ENCODE results near the gene CFAP210. TPM values are rescaled to one million over a fixed set of nuclear protein-coding genes. Genes with fewer than 3 reads are reported as not detected.

CFAP210 gene
- total and polyA plus RNA-seq, 9 of the 15 experiments (the other 6 are each of a cell fraction or from before 2014, with no cell fraction given) = 0.75 to 3.6 (median 1.3) TPM

DNA sequence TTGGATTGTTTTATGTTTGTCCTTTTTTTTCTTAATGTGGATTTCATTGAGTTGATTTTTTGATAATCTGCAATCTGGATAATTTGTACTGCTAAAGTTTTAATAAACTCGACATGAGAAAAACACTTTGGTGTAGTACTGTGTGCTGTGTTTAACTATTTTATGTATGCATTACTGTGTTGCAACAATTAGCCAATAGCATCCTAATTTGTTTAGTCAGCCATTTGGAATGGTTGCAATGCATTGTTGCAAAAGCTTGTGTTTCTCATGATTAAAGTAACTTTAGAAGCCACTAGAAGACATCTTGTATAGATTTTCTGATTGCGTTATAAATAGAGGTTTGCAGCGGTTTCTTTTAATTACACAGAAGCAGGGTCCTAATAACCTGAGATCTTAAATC is 56.6 kb downstream of the CFAP210 start:
- no TSS peak for BruUV-seq (replicated peaks)
- DNase-seq (ENCODE audit: extremely low read depth in 1 of 4, low spot score in 3 of 4) = no peak
- H2AFZ ChIP-seq (ENCODE audit: low read depth, low read length) = no peak overlapping the region
- ChIA-PET POLR2A (interaction anchor here (1.0 to 1.3 kb wide), 2 partner anchors 15 to 70 kb away, joined by 3 read pairs; no protein-coding TSS in a partner anchor), CTCF (ENCODE audit: low intra/inter-chr PET ratio) (no interaction called here)
- H3K9ac ChIP-seq (ENCODE audit: insufficient read depth in 1 of 2, low read depth in 2 of 2, low read length in 2 of 2) = no peak overlapping the region
- peaks cover 74% of the 10 kb centered on the region for H3K36me3 ChIP-seq (ENCODE audit: control insufficient read depth, insufficient read depth, low read length)
- WGBS (ENCODE audit: insufficient coverage, low coverage, missing lambda C conversion rate) = 90% methylated on average over 3 of the region's 3 CpGs
- H3K4me1 ChIP-seq (replicated peaks in 1 of 2; ENCODE audit: control insufficient read depth in 2 of 2, insufficient read depth in 2 of 2, low read length in 2 of 2) = no peaks in the 10 kb centered on the region
- intact Hi-C loops (cut with micrococcal nuclease) = loop anchor here (5.0 kb wide), 1 partner anchor 55 kb away; the partner anchor contains the start of genes CFAP210 and PHOSPHO2
- no peaks in the 10 kb centered on the region for H3K9me3 ChIP-seq (replicated peaks; ENCODE audit: control insufficient read depth, insufficient read depth, low read depth, low read length)
- in situ Hi-C loops (cut with MboI) = no loop called here
- no peaks in the 10 kb centered on the region for H3K27me3 ChIP-seq (ENCODE audit: control insufficient read depth in 2 of 2, insufficient read depth in 2 of 2, low read length in 2 of 2)
- no peak overlapping the region for H3K4me2 ChIP-seq (ENCODE audit: insufficient read depth, low read length)
- no peaks in the 10 kb centered on the region for H4K20me1 ChIP-seq (replicated peaks; ENCODE audit: control insufficient read depth, insufficient read depth, low read length)
- H3K27ac ChIP-seq (ENCODE audit: extremely low read depth, low read depth, low read length) = no peak overlapping the region
- no peak overlapping the region for H3K4me3 ChIP-seq
- peak; percentile 23 for FAIRE-seq
- ATAC-seq = no peak
- no peaks in the 10 kb centered on the region for H3K79me2 ChIP-seq (ENCODE audit: control insufficient read depth, insufficient read depth, low read length)
- no peaks in the 10 kb centered on the region for H3K9me1 ChIP-seq (ENCODE audit: control insufficient read depth, insufficient read depth, low read length)
- TF ChIP-seq ZC3H8 (IDR thresholded peaks at IDR 0.05) = no peak
- peak; percentile 56; the same call in 1 of the 2 replicates for TF ChIP-seq C11orf30 (IDR thresholded peaks at IDR 0.05; ENCODE audit: low read depth)
- no peak for TF ChIP-seq ARID1B (IDR thresholded peaks at IDR 0.05)
- TF ChIP-seq NR2C1 (IDR thresholded peaks at IDR 0.05) = no peak
- TF ChIP-seq NR2C1 (tag; IDR thresholded peaks at IDR 0.05) = no peak
- TF ChIP-seq EGR1 (conservative IDR thresholded peaks at IDR 0.05) = no peak
- TF ChIP-seq TEAD1 (CRISPR knock-in tag; IDR thresholded peaks at IDR 0.05) = no peak
- TF ChIP-seq GATA2 (CRISPR knock-in tag; IDR thresholded peaks at IDR 0.05) = no peak
- TF ChIP-seq, protein P1, sequence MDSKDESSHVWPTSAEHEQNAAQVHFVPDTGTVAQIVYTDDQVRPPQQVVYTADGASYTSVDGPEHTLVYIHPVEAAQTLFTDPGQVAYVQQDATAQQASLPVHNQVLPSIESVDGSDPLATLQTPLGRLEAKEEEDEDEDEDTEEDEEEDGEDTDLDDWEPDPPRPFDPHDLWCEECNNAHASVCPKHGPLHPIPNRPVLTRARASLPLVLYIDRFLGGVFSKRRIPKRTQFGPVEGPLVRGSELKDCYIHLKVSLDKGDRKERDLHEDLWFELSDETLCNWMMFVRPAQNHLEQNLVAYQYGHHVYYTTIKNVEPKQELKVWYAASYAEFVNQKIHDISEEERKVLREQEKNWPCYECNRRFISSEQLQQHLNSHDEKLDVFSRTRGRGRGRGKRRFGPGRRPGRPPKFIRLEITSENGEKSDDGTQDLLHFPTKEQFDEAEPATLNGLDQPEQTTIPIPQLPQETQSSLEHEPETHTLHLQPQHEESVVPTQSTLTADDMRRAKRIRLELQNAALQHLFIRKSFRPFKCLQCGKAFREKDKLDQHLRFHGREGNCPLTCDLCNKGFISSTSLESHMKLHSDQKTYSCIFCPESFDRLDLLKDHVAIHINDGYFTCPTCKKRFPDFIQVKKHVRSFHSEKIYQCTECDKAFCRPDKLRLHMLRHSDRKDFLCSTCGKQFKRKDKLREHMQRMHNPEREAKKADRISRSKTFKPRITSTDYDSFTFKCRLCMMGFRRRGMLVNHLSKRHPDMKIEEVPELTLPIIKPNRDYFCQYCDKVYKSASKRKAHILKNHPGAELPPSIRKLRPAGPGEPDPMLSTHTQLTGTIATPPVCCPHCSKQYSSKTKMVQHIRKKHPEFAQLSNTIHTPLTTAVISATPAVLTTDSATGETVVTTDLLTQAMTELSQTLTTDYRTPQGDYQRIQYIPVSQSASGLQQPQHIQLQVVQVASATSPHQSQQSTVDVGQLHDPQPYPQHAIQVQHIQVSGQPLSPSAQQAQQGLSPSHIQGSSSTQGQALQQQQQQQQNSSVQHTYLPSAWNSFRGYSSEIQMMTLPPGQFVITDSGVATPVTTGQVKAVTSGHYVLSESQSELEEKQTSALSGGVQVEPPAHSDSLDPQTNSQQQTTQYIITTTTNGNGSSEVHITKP (IDR thresholded peaks at IDR 0.05; ENCODE audit: partially characterized antibody) = no peak
- TF ChIP-seq TAF1 (IDR thresholded peaks at IDR 0.05; ENCODE audit: control insufficient read depth, extremely low read depth, insufficient read depth, low read length, severe bottlenecking) = no peak
- TF ChIP-seq ZNF282 (CRISPR knock-in tag; IDR thresholded peaks at IDR 0.05) = no peak
- peak; percentile 77 for TF ChIP-seq ZNF316 (IDR thresholded peaks at IDR 0.05)
- TF ChIP-seq ESRRA (IDR thresholded peaks at IDR 0.05; ENCODE audit: borderline replicate concordance, low read depth) = no peak
